Spleen (tissue), 11 donors: ENCODE results near the gene SEMA5A. TPM values are rescaled to one million over a fixed set of nuclear protein-coding genes. Genes with fewer than 3 reads are reported as not detected.

Experiments
- DNase-seq: peaks from one replicate; pipeline ENCODE4 v3.0.0-alpha.2; 2020
- H3K27ac ChIP-seq, 8 donors: fragments of 200-600 bp; sonication (generic) in 7 of 8; 1 replicate in 4 of 8; 2 replicates in 4 of 8; pipeline versions ENCODE4 v1.5.0 to v1.8.0; 2016 to 2021; ENCODE audit warnings: inconsistent platforms in 4 of 8, mild to moderate bottlenecking in 4 of 8, moderate library complexity in 1 of 8
- H3K27me3 ChIP-seq, 7 donors: fragments of 200-600 bp; sonication (generic) in 6 of 7; replicated peaks in 1 of 7; 1 replicate in 4 of 7; 2 replicates in 3 of 7; pipeline versions ENCODE4 v1.5.0 to v1.8.0; 2016 to 2021; ENCODE audit warnings: inconsistent platforms in 3 of 7, mild to moderate bottlenecking in 1 of 7
- H3K36me3 ChIP-seq, 6 donors: fragments of 200-600 bp; sonication (generic) in 5 of 6; 1 replicate in 4 of 6; 2 replicates in 2 of 6; pipeline versions ENCODE4 v1.5.0 to v1.8.0; 2016 to 2021; ENCODE audit warnings: inconsistent platforms in 2 of 6
- H3K4me1 ChIP-seq, 6 donors: fragments of 200-600 bp; sonication (generic) in 5 of 6; 1 replicate in 3 of 6; 2 replicates in 3 of 6; pipeline versions ENCODE4 v1.5.0 to v1.8.0; 2016 to 2021; ENCODE audit warnings: inconsistent platforms in 3 of 6
- H3K4me3 ChIP-seq, 8 donors: fragments of 200-600 bp; sonication (generic) in 7 of 8; 1 replicate in 4 of 8; 2 replicates in 4 of 8; pipeline versions ENCODE4 v1.5.0 to v1.8.0; 2016 to 2021; ENCODE audit warnings: inconsistent platforms in 4 of 8, mild to moderate bottlenecking in 4 of 8, moderate library complexity in 2 of 8
- H3K9me3 ChIP-seq, 8 donors: fragments of 200-600 bp; sonication (generic) in 7 of 8; 1 replicate in 4 of 8; 2 replicates in 4 of 8; pipeline versions ENCODE4 v1.5.0 to v1.8.0; 2016 to 2021; ENCODE audit warnings: inconsistent platforms in 4 of 8
- CTCF ChIP-seq, 11 experiments: fragments of 200-600 bp in 7 of 11; fragments of 450-650 bp in 4 of 11; sonication (generic) in 4 of 11; IDR thresholded peaks in 8 of 11; conservative IDR thresholded peaks in 3 of 11; 1 replicate in 7 of 11; 2 replicates in 4 of 11; pipeline versions ENCODE4 v1.4.0 to v1.8.0; 2016 to 2021; ENCODE audit warnings: antibody characterized with exemption in 11 of 11, inconsistent platforms in 4 of 11, mild to moderate bottlenecking in 1 of 11
- POLR2A ChIP-seq, 3 donors: fragments of 450-650 bp; IDR thresholded peaks; one replicate each; pipeline ENCODE4 v1.5.1; 2017; ENCODE audit warnings: antibody characterized with exemption in 3 of 3, mild to moderate bottlenecking in 1 of 3
- POLR2AphosphoS5 ChIP-seq, 3 donors: sonication (generic); formaldehyde crosslinking; IDR thresholded peaks; one replicate each; pipeline ENCODE4 v1.5.1; 2017; ENCODE audit warnings: antibody characterized with exemption in 3 of 3
- WGBS, 5 donors: extraction: QIAGEN DNeasy Blood & Tissue Kit in 3 of 5; methylation state at CpG; one replicate each; pipeline versions ENCODE4 v1.1.5 to v1.1.7; 2013 to 2018; 5-methylcytosine and 5-hydroxymethylcytosine counted together
- intact Hi-C: fragments of 100-400 bp; cut with DNase I; formaldehyde crosslinking; loops from one replicate; pipeline ENCODE4 v1.15.0; 2023; ENCODE audit warnings: low total_unique reads
- polyA plus RNA-seq, 3 donors: library from polyadenylated mRNA; stranded (reverse); fragments of 200-250 nt; gene quantifications; one replicate each; pipeline ENCODE4 v1.2.1, GENCODE V29; 2013
- total RNA-seq, 7 donors: library from RNA; depleted of rRNA in 3 of 7; stranded (reverse); fragments of >200 nt in 3 of 7; fragmentation: NEBNext Ultra II Directional in 4 of 7; extraction: Animal tissue kit (Norgen Biotek cat#: 25700) in 4 of 7; gene quantifications; one replicate each; pipeline versions ENCODE4 v1.1.0 to v1.2.1, GENCODE V29; 2016 to 2021
- donor health status: healthy with polysubstance abuse.
- donor health status: DM: no; HTN: no; CAD: no; lungs with moderate emphysema.
- donor health status: DM: no; HTN: no; CAD: no.
- donor health status: Bipolar disorder and iron deficiency.
- donor health status: healthy.
- donor health status: DM: no; HTN: no; CAD: no.
- donor health status: DM: yes; HTN: yes; CAD: no.

SEMA5A gene
- total and polyA plus RNA-seq, 10 donors, result 1.4 to 30.9 (median 13.1) TPM

DNA sequence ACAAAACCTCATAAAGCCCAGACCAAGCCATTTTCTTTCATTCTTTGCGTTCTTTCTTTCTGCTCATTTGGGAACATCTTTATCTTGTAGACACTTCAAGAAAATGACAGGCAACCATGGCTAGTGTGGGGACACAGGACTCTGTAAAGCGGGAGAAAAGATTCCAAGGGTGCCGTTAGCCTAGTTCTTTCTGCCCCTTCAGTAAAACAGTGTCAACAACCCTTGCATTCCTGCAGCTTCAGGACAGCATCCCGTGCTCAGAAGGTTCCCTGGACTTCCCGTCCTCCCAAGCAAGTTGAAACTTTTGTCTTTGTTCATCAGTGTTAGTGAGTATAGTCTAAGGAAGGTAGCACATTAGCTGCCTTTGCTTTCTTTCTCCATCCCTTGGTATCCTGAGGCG lies 42.4 kb upstream of the SEMA5A start:
- intact Hi-C loops, result no loop called here
- no peak for TF ChIP-seq POLR2A (IDR thresholded peaks at IDR 0.05)
- H3K27me3 ChIP-seq, result no peaks in the 10 kb centered on the region
- 61 to 78% (median 68%) methylated on average over 6 of the region's 6 CpGs for WGBS, 5 donors
- DNase-seq, result no peak
- no peak overlapping the region for H3K27ac ChIP-seq
- no peaks in the 10 kb centered on the region for H3K4me1 ChIP-seq
- no peaks in the 10 kb centered on the region for H3K36me3 ChIP-seq
- H3K9me3 ChIP-seq, result peaks cover 0 to 18% (median 0%) of the 10 kb centered on the region in 8 donors
- H3K4me3 ChIP-seq, result no peak overlapping the region

DNA sequence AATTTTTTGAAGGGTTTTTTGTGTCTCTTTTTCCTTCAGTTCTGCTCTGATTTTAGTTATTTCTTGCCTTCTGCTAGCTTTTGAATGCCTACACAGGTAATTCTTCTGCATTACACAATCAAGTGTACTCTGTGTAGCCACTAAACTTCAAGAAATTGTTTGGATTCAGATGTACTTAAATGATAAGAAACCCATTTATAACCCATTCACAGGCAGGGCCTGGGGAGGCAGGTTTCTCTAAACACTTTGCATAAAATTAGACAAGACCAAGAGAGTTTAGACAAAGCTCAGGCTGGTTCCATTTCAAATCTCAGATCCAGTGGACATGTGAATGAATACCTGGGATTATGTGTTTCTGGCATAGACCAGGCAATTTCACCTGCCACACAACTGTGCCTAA lies 41.3 kb upstream of the SEMA5A start:
- no peak overlapping the region for H3K27ac ChIP-seq
- no peaks in the 10 kb centered on the region for H3K27me3 ChIP-seq
- no peaks in the 10 kb centered on the region for H3K36me3 ChIP-seq
- TF ChIP-seq CTCF (IDR thresholded peaks at IDR 0.05 in 8 of 11, conservative IDR thresholded peaks at IDR 0.05 in 3 of 11), result no peak
- no peak for TF ChIP-seq POLR2AphosphoS5 (IDR thresholded peaks at IDR 0.05)
- no peak for TF ChIP-seq POLR2A (IDR thresholded peaks at IDR 0.05)
- H3K9me3 ChIP-seq, result peaks cover 0 to 22% (median 0%) of the 10 kb centered on the region in 8 donors
- intact Hi-C loops, result no loop called here
- no peaks in the 10 kb centered on the region for H3K4me1 ChIP-seq
- H3K4me3 ChIP-seq, result no peak overlapping the region
- DNase-seq, result no peak

DNA sequence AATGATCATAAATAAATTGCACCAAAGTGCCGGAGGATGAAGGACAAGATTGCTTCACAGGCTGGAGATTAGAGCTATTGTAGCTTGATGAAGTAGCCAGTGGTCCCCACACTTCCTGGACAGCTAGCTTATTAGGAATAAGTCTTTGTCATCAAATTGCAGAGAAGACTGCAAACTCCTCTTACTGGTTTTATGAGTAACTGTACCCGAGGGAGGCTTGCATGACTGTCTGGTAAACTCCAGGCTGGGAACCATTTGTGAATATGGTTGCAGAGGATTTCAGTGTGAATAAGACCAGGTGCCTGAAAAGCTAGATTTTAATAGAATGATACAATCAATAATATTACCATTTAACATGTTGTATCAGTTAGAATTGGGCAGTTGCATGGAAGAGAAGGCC lies 36.5 kb upstream of the SEMA5A start:
- intact Hi-C loops, result no loop called here
- TF ChIP-seq CTCF (IDR thresholded peaks at IDR 0.05 in 8 of 11, conservative IDR thresholded peaks at IDR 0.05 in 3 of 11), result no peak
- WGBS, 5 donors, result 59 to 77% (median 67%) methylated on average over 2 of the region's 2 CpGs

GRCh38 chr5:9573796-9574195 lies 27.9 kb upstream of the SEMA5A start:
- Histone ChIP-seq H3K9me3 (peaks cover 0 to 11% (median 0%) of the 10 kb centered on the region in 8 donors), H3K27ac (no peak overlapping the region), H3K36me3 (no peaks in the 10 kb centered on the region), H3K4me3 (no peak overlapping the region), H3K27me3 (no peaks in the 10 kb centered on the region), H3K4me1 (no peaks in the 10 kb centered on the region)
- intact Hi-C loops, result no loop called here
- DNase-seq, result no peak
- TF ChIP-seq POLR2AphosphoS5 (IDR thresholded peaks at IDR 0.05) (no peak), POLR2A (IDR thresholded peaks at IDR 0.05) (no peak), CTCF (IDR thresholded peaks at IDR 0.05 in 8 of 11, conservative IDR thresholded peaks at IDR 0.05 in 3 of 11) (no peak)
- WGBS, 5 donors, result 88 to 93% (median 90%) methylated on average over 6 of the region's 6 CpGs

More for the DNA sequence above, 36.5 kb upstream of the SEMA5A start:
- Histone ChIP-seq H3K36me3 (no peaks in the 10 kb centered on the region), H3K27ac (no peak overlapping the region), H3K27me3 (no peaks in the 10 kb centered on the region), H3K4me1 (no peaks in the 10 kb centered on the region), H3K9me3 (peaks cover 0 to 17% (median 0%) of the 10 kb centered on the region in 8 donors), H3K4me3 (no peak overlapping the region)
- no peak for DNase-seq

- H3K4me3 ChIP-seq, result no peak overlapping the region
- H3K9me3 ChIP-seq, result no peaks in the 10 kb centered on the region
- H3K27ac ChIP-seq, result no peak overlapping the region
- no peaks in the 10 kb centered on the region for H3K27me3 ChIP-seq
- no peaks in the 10 kb centered on the region for H3K4me1 ChIP-seq
- TF ChIP-seq POLR2A (IDR thresholded peaks at IDR 0.05) (no peak), CTCF (IDR thresholded peaks at IDR 0.05 in 8 of 11, conservative IDR thresholded peaks at IDR 0.05 in 3 of 11) (no peak), POLR2AphosphoS5 (IDR thresholded peaks at IDR 0.05) (no peak)
- DNase-seq, result no peak
- WGBS, 5 donors, result 86 to 94% (median 91%) methylated on average over 8 of the region's 8 CpGs
- no peaks in the 10 kb centered on the region for H3K36me3 ChIP-seq
- intact Hi-C loops, result no loop called here
Measured at GRCh38 chr5:9572246-9572645, 26.4 kb upstream of the SEMA5A start.
